Activated CD8-positive, alpha-beta memory T cell treated with anti-CD3 and anti-CD28 coated beads, Interleukin-2, amount 50 U/mL, for 24 hours (primary cell): ENCODE results near the gene UST.
"Not testable (repeated sequence)": the region's sequence is repeated elsewhere in the genome, so short reads cannot be mapped to it uniquely, and the experiment has no call there.

Experiments
- DNase-seq: peaks from one replicate; pipeline ENCODE4 v3.0.0-alpha.2; 2020; ENCODE audit errors: extremely low read depth

The UST gene

DNA sequence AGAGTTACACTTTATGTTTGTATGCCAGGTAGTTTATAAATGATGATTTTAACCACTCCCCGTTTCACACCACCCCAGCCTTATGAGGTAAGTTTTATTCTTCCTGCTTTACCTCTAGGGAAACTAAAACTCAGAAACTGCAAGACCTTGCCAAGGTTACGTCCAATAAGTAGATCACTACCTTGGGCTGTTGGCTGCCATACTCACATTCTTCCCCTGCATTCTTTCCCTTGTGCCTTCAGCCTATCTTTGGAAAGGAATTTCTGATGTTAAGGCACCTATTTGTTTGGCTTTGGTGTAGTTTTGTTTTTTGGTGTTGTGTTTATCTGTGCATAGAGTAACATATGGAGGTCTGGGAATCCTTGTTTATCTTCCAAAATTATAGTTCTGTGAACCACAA, 122.1 kb downstream of the UST start:
- DNase-seq, result no peak

DNA sequence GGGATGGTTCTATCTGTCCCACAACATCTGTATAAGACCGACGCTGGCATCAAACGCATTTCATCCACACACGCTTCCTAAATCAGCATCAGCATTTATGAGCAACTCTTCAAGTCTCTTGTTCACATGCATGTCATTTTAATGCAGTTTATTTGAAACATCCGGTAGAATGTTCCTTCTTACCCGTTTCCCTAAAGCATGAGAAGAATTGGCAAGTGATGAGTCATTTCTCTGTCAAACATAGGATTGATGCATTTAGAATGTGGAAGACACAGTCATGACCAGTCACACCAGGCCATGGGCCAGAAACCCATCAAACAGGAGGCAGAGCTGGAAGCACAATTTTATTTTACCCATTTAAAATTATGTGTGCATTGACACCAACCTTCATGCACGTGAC, 122.8 kb downstream of the UST start:
- DNase-seq, result no peak

DNA sequence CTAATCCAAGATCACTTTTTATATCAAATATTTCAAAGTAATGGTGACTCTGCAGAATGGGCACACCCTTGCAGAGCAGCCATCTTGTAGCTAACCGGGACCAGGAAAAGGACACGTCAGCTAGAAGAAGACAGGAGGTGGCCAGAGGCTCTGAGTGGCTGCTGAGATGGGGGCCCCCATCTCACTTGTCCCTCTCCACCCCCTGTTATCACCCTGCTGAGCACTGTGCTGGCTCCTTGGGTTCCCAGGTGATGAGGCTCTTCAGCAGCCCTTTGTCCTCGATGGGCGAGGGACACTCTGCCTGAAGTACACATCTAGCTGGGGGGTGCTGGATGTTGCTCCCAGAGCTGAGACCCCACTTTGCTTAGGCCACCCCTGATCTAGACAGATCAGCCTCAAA, 126.3 kb downstream of the UST start:
- no peak for DNase-seq

DNA sequence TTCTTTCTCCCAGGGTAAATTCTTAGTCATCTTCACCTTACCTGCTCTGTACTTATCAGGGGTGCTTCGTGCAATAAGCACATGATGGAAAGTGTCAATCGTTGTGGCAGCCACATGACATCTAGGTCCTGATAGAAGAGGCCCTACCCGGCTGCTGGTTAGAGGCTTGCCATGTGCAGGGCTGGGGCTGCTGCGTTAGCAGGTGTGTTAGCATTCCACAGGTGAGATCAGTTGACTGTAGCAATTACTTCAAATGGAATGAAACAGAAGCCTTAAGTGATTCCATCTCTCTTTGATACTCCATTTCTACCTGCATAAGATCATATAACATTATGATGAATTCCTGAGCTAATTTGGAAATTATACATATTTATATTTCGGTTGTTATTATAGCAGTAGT, 127.0 kb downstream of the UST start:
- no peak for DNase-seq

DNA sequence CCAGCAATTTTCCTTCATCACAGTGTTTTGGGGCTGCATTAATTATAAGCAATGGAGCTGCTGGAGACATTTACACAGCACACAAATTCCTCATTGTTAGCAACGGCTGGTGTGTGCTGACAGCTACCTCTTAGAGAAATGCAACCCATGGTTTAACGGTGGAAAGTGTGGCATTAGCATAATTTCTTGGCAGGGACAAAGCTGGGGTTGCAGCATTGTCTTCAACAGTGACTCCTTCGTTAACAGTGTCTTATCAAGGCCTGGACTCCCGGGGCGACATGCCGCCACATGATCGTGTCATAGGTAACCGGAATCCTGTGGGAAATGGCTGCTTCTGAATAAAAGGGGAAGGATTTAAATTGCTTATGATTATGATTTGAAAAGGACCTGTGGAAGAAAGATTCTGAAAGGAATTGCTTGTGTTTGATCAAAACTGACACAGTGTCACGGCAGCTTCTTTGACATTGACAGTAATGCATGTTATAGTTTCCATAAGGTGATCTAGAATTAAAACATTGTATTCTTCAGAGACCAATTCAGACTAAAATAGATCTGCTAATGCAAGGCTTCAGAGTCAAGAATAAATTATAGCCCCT, 128.0 kb downstream of the UST start:
- DNase-seq, result no peak

DNA sequence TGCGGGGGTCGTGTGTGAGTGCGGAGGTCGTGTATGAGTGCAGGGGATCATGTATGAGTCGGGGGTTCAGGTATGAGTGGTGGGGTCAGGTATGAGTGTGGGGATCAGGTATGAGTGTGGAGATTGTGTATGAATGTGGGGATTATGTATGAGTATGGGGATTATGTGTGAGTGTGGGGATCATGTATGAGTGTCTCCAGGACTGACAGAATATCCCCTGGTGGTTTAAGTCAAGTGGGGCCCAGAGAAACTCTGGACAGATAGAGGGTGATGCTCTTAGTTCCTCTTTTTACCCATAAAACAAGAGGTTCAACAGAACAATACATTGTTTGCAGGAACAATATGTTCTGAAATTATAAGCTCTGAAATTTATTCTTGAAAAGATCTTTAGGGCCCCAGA, 131.9 kb downstream of the UST start:
- no peak for DNase-seq

DNA sequence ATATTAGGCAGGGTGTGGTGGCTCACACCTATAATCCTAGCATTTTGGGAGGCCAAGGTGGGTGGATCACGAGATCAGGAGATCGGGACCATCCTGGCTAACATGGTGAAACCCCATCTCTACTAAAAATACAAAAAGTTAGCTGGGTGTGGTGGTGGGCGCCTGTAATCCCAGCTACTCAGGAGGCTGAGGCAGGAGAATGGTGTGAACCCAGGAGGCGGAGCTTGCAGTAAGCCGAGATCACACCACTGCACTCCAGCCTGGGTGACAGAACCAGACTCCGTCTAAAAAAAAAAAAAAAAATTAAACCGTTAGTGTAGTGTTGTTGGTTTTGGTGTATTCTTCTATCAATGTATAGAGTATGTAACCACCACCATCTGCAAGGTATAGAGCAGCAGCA, 133.9 kb downstream of the UST start:
- DNase-seq, result not testable (repeated sequence)

DNA sequence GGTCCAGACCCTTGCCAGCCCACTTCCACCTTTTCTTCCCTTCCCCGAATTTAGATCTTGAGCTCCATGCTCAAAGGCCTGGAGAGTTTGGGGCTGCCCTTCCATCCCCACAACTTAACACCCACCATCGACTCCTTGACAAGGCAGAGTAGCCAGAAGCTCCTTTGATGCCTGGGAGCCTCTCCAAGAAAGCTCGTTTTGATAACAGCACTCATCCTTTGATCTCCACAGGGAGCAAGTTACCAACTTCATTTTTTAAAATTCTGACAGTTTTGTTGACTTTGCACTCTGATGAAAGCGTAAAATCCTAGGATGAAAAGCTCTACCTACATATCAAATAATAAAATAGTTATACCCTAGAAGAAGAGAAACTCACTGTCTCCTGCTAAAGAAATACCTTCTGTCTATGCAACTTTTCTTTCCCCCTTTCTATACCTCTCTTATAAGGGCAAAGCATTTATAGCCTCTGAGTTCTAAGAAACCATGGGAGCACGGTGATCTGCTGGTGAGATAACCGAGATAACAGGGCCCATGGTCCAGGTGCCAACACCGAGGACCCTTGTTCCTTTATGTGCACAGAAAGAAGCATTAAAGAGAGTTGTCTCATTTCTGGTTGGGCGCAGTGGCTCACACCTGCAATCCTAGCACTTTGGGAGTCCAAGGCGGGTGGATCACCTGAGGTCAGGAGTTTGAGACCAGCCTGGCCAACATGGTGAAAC, 134.9 kb downstream of the UST start:
- no peak for DNase-seq

DNA sequence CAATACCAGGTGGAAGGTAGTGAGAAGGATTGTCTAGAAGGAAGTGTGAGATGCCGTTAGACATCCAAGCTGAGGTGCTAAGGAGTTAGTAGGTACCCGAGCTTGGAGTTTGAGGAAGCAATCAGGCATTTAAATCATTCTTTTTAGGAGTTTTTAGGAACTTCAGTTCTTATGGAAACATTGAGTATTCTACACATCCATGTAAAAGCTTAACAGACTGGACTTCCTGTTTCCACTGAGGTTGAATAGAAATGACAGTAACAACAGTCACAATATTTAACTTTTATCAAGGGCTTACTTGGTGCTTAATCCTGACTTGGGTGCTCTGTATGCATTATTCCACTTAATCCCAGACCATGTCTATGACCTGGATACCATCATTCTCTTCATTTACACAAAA, 136.4 kb downstream of the UST start:
- DNase-seq, result no peak

DNA sequence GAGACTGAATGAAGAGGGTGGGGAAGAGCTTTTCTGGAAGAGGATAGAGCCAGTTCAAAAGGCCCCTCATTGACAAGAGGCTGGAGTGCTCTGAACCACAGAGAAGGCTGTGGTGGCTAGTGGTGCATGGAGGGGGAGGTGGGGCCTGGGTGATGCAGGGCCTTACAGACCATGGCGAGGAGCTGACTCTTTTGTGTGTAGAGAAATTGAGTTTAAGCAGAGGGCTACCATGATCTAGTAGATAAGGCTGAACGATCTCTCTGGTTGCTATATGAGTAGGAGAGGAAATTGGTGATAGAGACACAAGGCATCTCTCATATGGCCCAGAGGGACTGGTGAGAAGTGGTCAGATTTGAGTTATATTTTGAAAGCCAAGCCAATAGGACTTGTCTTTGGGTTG, 137.6 kb downstream of the UST start:
- DNase-seq, result no peak

DNA sequence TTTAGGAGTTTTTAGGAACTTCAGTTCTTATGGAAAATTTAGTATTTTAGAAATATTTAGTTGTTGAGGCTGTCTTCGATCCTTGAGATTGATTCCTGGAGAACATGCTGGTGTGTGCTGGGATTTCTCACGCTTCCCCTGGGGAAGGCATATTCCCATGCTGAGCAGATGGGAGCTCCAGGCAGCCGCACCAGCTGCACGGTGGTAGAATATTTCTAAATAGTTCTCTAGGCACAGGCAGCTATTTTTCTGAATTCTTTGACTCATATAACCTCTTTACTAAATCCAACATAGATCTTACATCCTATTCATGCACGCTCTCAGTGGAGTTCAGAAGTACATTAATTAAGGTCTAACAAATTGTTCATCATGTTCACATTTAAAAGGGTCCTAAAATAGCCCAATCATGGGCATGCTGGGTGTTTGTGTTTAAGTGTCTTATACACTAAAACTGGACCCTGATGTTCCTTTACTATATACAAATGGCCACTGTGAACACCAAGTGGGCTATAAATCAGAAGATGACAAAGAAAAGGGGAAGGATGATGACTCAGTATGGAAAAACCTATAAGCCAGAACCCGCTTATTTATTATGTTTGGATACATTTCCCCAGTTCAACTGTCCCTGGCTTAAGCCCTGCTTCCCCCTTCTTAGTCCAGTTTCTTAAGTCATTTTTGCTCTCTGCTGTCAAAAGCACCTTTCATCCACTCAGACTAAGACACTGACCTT, 138.5 kb downstream of the UST start:
- no peak for DNase-seq

DNA sequence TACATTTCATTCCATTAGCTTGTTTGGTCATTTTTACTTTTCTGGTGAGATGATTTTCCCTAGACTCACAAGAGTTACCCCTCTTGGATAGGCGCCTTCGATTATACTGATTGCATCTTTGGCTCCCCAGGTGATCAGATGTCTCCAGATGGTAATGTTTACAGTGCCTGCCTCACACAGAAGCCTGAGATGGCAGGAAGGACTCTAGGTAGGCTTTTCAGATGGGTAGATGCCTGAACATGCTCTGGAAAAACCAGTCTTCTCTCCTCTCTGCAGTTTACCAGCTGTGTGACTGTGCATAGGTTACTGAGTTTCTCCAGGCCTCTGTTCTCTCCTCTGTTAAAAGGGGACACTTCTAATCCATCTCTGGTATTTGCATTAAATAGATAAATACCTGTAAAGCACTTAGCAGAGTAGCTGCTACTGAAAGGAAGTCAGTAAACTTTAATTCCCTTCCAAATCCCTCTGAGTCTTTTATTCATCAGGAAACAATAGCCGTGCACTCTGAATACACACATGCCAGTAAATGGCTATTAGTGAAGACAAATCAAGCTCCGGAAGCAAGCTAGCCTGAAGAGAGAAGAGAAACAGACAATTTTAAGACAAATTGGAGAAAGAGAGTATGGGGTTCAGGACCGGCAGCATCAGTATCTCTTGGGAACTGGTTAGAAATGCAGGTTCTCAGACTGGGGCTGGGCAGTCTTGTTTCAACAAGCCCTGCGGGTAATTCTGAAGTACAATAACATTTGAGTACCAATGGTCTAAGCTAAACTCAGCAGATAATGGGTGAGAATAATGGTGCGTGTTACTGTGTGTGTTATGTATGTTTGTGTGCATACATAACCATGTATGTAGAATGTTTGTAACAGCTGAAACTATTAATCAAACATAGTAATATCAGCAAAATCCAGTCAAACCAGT, 139.4 kb downstream of the UST start:
- no peak for DNase-seq

DNA sequence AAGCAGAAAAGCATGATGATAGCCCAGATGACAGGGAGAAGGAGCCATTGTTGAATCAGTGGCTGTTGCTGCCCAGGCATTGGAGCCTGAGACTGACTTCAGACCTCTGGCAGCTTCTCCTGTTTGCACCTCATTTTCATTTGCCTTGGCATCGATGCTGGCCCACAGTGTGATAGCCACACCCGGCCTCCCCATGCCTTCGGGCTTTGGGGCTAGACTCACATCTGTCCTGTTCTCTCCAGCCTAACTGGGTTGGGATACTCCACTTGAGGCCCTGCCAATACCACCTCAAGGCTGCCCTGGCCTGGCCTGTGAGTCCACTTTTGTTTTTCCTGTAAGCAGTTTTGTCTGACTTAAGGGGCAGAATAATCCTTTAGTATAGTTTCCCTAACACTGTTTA, 140.4 kb downstream of the UST start:
- no peak for DNase-seq

DNA sequence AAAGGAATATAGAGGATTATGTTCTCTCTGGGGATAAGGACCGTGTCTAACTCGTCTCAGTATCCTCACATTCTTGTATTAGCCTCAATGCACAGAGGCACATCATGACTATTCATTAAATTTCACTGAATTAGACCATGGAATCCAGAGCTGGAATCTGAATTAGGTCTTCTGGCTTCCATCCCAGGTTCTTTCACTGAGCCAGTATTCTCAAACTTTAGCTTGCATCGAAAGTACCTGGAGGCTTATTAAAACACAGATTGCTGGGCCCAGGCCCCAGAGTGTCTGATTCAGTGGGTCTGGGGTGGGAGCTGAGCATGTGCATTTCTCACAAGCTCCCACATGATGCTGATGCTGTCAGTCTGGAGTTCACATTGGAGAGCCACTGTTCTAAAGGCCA, 142.0 kb downstream of the UST start:
- DNase-seq, result no peak

DNA sequence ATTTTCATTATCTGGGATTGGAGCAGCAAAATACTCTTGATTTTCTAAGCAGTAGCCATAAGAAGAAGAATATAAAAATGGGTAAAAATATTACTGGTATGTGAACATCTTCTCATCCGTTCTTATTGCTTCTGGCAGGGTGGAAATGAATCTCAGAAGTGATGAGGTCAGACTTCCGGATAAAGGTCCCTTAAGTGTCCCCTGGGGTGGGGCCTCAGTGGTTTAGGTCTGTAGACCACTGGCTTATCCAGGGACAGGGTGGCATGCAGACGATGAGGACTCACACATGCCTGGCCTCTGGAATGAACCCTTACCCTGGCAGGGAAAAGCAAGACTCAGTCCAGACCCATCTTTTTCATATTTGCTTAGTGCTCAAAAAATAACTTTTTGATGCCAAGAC, 143.3 kb downstream of the UST start:
- no peak for DNase-seq

DNA sequence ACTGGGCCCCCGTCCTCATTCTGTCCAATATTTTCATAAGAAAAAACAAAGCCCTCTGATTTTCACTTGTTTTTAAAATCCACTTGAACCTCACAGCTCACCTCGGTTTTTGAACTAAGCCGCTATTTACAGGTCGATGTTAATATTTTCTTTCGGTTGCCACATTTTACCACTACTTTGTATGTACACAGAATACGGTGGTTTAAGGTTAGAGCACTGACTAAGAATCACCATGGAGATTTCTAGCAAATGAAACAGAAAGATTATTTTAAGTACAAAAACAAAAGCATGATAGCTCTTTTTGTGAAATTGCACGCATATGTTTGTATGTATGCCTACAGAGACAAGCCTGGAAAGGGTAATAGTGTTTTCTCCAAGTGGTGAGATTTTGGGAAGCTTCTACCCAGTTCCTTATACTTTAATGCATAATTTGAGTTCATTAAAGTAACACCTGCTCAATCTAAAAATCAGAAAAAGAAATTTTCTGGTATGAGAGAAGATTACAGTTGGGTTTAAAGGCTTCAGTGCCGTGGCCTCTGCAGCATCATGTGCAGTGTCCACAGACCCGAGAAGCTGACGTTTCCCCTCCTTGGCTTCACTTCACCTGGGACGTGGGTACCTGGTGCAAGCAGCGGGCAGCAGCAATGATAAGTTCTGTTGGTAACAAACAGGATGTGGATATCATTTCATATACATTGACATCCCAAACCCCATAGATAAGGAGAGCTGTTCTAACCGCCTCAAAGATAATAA, 144.0 kb downstream of the UST start:
- DNase-seq, result no peak

DNA sequence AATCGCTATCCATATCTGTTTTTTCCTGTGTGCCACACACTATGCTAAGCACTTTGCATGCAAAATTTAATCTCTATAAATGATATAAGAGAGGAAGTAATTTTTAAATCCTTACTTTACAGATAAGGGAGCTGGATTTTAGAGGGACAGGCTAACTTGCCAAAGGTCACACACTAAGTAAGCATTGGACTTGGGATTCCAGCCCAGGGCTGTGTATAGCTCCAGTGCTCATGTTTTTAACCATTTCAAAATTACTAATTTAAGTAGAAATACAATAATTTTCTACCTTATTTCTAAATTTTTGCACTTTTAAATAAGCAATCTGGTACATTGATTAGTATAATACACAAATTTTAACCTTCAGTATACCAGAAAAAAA, 144.6 kb downstream of the UST start:
- DNase-seq, result no peak

DNA sequence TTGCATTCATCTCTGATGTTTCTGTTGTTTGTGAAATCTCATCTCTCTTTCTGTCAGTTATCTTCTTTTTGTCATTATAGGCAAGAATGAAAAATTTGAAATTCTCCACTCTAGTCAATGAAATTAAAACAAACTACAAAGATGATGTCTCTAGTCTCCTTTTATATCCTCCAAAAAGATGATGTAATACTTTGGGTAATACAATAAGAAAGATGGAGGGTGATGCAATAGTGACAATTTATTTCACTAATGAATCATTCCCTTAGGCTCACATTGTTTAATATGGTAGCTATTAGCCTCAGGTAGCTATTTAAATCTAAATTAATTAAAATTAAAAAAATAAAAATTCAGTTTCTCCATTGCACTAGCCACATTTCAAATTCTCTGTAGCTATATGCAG, 145.4 kb downstream of the UST start:
- DNase-seq, result no peak

DNA sequence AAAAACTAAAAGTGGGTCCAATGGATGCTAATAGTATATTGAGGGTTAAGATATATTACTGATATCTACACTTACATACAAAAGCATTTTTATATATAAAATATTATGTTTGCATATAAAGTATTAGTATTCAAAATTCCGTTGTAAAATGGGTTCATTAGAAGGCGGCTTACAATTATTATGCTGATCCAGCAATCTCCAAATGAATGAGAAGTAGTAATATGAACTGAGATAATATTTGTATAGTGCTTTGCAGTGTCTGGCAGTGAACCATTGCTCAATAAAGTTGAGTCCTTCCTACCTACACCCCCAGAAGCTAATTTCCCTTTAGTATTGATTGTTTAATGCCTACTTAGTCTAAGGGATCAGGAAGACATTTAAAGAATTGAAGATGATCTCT, 146.2 kb downstream of the UST start:
- no peak for DNase-seq

DNA sequence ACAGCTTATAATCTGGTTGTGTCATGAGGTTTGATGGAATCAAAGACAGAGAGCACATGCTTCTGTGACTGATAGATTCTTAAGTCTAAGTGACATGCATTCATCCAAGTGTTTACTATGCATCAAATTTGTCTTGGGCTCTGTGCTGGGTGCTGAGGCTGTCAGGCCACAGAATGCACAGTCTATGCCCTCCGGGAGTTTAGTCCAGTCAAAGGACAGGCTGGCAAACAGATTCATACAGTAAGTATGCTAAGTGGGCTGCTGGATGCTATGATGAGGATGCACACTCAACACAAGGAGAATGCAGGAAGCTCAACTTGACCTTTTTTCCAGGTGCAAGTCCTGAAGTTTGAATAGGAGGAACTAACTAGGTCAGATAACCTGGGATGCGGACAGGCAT, 146.7 kb downstream of the UST start:
- no peak for DNase-seq

DNA sequence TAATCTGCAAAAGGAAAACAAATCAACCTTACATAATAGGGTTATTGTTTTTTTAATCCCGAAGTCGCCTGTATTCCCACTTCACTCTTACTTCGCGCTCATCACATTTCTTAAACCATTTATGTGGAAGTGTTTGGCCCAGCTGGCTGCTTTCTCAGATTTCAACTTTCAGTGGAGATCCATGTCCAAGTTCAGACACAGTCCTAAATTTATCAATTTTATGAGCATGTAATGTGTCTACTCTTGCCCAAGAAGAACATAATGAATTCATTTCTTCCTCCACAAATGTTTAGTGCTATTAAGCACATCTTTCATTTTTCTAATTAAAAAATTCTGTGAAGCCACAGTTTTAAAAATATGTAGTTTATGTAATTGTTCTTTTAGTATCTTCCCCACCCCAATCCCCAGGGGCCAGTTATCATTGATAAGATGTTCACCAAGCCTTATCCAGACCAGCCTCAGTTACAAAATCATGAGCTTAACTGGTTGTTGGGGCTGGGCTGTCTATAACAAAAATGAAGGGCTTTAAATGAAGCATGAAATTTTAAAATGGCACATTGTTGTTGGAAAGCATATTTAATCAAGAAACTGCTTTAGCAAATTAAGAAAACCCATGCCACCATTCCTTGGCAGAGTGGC, 151.7 kb downstream of the UST start:
- no peak for DNase-seq
